HG03460 (cell line): ENCODE data around the gene MRPS15.
"Not testable (repeated sequence)": the region's sequence is repeated elsewhere in the genome, so short reads cannot be mapped to it uniquely, and the experiment has no call there.

Experiments
- ATAC-seq: cut with Tn5 transposase; IDR thresholded peaks from one replicate; pipeline ENCODE4 v1.9.1; 2021; ENCODE audit not compliant: unreplicated experiment

The MRPS15 gene

DNA sequence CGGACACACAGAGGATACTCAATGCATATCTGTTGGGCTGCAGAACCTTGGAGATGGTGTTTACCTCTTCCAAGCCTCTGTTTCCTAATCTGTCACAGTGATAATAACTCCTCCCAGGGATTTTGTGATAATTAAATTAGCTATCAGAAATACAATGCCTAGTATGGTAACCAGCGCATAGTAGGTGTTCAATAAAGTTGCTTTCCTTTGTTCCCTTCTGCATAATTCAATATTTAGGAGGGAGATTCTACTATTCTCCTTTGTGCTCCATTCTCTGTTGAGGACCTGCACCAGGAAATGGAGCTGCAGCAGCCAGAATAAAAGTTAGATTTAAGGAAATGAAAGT, 21.9 kb upstream of the MRPS15 start:
- ATAC-seq: no peak

DNA sequence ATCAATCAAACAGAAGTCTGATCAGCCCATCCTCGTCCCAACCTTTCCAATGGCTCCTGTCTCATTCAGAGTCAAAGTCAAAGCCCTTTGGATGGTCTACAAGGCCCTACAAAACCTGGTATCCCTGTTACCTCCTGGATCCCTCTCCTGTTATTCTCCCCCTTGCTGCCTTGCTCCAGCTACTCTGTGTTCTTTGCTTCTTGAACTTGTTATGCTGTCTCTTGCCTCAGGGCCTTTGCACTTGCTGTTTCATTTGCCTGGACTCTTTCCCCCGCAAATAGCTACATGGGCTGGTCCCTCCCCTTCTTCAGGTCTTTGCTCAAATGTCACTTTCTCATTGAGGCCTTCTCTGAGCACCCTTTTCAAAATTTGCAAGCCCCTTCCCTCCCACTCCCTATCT, 19.9 kb upstream of the MRPS15 start:
- no peak for ATAC-seq

DNA sequence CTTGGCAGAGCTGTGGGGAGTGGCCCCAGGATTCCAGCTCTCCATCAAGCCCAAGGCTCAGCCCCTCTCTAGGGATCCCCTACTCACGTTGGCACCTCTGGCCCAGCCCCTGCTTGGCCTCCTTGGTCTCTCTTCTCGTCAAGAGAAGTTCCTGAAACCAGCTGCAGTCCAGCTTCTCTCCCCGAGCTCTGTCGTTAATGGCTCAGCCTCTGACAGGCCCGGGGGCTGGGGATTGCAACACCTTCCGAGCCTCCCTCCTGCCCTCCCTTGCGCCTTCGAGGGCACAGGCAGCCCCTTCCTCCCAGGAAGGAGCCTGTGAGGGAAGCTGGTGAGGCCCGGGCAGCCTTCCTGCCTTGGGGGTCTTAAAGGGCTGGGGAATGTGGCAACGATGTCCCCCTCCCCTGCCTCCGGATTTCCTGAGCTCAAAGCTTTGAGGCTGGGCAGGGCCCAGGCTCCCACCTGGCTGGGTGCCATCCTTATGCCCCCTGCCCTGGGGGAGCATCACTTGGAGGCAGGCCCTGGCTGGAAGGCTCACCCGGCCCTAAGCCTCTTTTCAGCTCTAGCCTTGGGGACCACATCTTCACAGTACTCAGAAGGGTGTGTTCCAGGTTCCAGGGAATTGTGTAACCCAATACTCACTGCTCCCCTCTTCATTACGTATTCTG, 18.7 kb upstream of the MRPS15 start, which contains the start of gene CSF3R:
CSF3R (minus strand) TSS at position 190 of the 665 bp plus-strand sequence. CDS start 3,417 bp downstream, outside the sequence.
- ATAC-seq: no peak

DNA sequence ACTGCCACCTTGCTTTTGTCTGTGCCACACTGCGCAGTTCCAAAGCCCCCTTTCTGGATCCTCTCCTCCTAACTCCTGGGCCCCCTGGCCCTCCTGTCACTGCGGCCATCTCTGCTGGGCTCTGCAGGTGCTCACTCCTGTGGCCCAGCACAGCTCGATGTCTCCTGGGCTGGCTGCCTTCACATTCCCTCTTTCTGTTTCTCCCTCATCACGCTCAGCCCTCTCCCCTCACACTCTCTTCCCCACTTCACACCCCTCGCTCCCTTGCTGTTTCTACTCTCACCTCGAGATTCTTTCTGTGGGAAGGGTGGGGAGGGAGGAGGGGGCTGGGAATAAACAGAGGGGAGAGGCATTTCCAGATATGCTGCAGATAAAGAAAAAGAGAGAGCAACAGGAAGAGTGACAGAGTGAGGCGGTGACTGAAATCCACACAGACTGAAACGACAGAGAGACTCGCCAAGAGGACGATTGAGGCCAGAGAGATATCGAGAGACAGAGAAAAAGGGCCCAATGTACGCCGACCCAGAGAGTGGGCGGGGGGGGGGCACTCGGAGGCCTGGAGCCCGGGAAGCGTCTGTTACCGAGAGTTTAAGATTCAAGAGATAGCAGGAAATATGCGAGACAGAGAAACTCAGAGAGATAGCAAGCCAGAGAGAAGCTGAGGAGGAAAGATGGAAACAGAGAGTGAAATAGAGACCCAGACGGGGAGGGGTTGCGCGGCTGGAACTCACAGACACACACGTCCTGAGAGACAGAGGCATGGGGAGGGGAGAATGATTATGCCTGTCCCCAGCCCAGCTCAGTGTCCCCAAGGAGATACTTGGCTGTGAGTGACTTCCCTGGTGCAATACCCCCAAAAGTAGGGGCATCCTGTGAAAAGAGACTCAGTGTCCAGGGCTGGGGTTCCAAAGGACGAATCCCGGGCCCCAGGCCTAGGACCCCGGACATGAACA, 17.9 kb upstream of the MRPS15 start:
- no peak for ATAC-seq

DNA sequence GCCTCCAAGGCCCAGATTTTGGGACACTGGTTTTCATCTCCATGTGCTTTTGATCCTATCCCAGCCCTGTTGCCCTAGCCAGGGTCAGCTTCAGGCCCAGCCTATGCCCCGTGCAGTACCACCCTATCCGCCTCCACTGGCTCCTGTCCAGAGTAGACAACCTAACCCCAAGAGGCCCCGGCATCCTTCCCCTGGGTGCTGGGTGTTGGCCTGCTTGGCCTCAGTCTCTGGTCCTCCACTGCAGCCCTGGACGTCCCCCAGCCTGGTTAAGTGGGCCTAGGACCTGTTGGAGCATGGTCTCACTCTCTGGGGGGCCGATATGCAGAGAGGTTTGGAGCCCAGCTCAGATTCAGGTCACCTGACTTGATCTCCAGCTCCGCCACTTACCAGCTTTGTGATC, 16.9 kb upstream of the MRPS15 start:
- ATAC-seq: no peak

DNA sequence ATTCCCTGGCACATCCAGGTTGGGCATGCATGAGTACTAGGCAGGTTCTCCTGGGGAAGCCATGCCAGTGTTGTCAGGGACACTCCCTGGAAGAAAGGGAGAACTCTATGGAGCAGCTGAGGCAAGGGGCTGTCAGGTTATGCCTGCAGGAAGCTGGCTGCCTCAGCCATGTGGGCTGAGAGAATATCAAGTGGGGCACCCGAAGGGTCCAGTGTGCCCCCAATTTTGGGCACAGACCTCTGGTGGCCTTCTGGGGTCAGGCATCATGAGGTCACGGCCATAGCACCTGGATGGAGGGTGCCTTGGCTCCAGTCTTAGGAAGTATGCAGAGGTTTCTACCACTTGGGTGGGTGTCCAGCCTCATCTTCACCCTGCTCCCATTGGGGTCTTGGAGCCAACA, 16.0 kb upstream of the MRPS15 start:
- ATAC-seq: no peak

DNA sequence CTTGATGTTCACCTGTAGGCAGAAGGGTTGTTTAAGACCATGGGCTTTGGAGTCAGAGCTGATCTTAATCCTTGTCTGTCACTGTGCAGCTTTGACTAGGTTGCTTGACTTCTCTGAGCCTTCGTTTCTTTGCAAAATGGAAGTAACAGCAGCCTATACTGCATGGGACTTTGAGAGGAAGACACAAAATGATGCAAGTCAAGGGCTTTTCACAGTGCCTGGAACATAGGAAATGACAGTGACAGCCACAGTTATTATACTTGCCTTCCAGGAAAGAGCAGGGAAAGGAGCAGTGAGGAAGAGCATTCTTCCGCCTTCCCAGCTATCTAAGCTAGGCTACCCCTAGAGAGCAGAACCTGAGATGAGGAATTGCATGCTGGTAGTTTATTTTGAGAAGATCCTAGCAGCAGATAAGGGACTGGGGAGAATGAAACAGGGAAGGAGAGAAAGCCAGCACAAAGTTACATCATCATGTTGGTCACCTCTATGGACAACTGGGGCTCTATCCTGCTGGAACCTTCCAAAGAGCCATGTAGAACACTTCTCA, 15.4 kb upstream of the MRPS15 start:
- no peak for ATAC-seq

DNA sequence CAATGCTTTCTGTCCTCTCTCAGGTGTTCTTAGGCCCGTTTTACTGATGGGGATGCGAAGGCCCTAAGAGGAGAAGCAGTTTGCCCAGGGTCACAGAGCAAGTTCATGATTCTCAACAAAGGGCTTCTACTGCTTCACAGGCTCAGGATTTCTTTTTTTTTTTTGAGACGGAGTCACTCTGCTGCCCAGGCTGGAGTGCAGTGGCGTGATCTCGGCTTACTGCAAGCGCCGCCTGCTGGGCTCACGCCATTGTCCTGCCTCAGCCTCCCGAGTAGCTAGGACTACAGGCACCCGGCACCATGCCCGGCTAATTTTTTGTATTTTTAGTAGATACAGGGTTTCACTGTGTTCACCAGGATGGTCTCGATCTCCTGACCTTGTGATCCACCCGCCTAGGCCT, 13.4 kb upstream of the MRPS15 start:
- not testable (repeated sequence) for ATAC-seq

DNA sequence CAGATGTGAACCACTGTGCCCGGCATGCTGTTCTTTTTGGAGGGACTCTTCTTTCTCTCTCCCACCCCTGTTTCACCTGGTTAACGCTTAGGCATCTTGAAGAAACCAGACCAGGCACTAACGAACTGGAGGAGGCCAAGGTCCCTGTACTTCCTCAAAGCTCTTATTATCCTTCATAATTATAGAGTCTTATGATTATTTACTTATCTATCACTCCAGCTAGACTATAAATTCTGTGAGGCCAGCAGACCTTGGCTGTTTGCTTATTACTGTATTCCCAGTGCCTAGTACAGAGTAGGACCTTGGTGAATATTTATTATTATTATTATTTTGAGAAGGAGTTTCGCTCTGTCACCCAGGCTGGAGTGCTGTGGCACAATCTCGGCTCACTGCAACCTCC, 12.8 kb upstream of the MRPS15 start:
- no peak for ATAC-seq

DNA sequence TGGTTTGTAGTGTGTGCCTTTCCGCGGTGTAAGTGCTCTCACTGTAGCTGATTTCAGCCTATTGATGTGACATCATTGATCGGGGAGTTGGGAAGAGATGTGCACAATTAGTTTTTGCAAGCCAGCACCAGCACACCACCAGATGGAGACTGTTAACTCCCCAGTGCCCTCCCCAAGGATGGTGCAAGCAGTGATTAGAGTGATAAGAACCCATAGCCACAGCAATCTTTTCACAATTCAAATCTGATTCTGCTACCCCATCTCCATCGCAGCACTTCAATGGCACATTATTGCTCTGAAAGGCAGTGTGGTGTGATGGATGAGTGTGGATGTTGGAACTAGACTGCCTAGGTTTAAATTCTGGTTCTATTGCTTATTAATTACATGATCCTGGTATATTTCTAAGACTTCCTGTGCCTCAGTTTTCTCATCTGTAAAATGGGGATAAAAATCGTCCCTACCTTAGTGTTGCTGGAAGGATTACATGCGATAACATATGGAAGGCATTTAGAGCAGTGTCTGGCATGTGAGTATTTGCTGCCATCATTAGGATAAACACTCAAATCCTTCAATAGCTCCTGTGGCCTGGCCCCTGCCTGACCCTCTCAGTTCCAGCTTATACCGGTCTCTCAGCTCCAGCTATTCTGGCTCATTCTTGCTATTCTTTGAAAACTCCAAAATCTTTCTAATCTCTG, 11.9 kb upstream of the MRPS15 start:
- ATAC-seq: no peak

DNA sequence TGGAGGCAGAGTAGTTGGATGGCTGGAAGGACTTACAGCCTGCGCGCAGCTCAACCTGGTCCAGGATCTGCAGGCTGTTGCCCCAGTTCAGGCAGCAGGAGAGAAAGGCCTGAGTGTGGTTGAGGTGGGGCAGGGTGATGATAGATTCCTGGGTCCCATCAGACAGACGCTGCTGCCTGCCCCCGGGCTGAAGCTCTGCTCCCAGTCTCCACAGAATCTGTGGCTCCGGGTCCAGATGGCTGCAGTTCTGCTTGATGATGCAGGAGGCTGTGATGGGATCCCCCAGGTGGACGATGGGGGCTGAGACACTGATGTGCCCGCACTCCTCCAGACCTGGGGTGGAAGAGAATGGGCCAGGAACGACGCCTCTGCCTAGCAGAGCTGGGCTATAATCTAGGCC, 11.2 kb upstream of the MRPS15 start:
- no peak for ATAC-seq

DNA sequence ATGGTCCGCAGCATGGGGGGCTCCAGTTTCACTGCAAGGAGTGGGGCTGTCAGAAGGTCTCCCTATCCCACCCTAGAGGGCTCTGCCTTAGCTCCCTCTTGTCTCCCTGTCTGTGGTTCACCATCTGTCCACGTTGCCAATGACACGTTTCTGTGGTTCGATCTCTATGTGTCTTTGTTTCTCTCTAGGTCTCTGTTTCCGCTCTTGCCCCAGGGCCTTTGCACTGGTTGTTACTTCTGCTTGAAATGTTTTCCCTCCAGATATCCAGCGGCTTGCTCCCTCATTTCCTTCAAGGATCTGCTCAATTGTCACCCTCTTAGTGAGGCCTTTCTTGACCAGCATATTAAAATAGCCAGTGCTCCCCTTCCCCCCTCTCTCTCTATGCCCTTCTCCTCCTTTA, 8.5 kb upstream of the MRPS15 start:
- no peak for ATAC-seq

DNA sequence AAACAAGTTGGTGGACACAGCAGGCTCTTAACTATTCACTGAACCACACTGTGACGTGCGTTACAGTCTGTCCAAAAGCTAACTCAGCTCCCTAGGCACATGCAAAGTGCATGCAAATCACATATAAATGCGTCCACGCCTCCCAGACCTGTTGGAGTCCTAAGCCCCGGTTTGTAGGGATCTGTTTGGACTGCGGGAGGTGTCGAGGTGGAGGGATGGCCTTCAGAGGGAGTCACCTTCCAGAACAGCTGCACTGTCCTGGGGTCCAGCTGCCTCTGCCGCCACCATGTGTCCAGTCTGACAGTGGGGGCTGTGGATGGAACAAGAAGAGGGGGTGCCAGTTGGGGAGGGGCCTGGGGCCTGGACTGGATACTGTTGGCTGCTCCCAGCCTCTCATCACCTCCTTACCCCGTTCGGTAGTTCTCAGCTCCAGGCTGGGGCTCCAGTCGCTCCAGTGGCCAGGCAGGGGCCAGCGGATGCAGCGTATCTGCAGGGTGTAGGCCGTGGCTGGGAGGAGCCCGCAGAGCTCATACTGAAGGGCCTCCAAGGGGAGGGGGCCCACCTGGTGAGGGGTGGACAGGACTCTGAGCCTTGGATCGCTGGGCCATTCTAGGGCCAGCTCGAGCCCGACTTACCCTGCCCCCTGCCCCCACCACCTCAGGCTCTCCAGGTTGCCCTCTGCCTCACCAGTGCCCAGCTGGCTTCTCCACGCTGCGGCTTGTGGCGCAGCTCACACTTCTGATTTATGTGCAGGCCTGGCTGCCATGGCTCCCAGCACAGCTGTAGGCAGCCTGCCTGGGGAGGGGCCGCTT, 7.9 kb upstream of the MRPS15 start:
- ATAC-seq: no peak

DNA sequence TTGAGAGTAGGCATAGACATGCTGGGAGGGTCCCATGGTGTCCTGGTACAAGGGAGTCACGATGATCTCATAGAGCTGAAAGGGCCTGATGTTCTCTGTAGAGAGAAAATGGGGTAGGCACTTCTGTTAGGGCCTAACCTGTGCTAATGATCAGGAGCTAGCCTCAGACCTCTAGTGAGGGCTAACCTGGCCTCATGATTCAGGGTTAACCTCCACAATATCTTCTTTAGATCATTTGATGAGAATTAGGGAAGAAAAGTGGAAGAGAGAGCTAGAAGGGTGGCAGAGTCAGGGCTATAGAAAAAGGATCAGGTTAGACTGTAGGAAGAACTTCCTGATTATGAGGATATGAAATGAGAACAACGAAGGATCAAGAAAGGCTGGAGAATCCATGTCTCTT, 5.0 kb upstream of the MRPS15 start:
- no peak for ATAC-seq

DNA sequence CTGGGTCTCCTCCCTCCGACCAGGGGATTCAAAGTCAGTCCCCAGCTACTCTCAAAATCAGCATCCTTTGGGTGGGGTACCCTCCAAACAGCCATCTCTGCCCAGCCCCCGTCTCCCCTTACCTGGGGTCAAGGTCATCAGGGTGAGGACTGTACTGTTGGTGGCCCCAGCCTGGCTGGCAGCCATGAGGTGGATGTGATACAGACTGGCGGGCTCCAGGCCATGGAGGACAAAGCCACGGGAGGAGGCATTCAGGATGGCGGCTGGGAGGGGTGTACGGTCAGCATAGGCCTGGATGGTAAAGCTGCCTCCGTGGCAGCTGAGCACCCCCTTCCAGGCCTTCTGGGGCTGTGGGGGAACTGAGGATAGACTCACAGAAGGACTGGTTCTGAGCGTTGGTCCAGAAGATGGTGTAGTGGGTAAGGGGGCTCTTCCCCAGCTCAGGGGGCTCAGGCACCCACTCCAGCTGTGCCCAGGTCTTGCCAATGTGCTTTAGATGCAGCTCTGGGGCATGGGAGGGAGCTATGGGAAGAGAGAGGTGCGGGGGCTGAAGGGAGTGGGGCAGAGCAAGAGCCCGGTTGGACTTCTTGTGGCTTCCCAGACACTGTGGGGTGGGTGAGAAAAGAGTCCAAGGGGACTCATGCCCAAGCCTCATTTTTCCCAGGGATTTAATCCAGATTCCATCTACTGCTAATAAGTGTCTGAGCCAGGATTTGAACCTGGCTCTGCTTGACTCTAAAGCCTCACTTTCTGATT, 3.7 kb upstream of the MRPS15 start:
- no peak for ATAC-seq

DNA sequence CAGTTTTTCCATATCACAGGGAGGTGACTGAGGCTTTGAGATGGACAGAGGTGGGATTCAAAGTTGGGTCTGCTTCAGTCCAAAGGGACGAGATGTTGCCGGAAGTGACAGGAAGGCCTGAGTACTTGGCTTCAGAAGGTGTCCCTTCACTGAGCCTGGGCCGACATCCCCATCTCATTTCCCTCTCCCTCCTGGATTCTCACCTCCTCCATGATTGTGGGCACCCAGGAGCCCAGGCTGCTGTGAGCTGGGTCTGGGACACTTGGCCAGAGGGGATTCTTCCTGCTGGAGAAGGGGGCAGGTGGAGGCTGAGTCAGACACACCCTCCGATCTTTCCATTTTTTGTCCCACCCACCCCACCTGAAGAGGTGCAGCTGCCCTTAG, 2.8 kb upstream of the MRPS15 start:
- no peak for ATAC-seq

DNA sequence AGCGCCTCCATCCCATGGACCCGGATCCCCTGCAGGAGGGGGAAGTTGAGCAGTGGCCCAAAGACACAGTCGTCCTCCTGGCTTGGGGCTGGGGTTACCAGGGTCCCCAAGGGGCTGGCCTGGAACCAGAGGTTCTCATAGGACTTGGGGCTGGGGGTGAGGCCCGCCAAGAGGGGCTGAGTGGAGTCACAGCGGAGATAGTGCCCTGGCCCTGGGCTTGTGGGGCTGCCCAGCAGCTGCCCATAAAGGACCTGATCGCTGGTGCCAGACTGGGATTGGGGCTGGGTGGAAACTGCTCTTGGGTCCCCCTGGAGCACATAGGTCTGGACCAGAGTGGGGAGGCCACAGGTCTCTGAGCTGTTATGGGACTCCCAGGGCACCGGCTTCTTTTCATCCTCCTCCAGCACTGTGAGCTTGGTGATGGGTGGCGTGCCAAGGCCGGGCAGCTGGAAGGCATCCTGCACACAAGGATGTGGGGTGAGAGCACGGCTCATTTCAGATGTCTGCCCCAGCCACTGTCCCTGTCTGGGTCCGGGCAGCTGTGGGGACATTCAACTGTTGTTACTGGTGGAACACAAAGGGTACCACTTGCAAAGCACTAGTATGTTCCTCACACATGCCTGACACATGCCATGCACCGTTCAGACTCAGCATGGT, 2.3 kb upstream of the MRPS15 start:
- no peak for ATAC-seq

DNA sequence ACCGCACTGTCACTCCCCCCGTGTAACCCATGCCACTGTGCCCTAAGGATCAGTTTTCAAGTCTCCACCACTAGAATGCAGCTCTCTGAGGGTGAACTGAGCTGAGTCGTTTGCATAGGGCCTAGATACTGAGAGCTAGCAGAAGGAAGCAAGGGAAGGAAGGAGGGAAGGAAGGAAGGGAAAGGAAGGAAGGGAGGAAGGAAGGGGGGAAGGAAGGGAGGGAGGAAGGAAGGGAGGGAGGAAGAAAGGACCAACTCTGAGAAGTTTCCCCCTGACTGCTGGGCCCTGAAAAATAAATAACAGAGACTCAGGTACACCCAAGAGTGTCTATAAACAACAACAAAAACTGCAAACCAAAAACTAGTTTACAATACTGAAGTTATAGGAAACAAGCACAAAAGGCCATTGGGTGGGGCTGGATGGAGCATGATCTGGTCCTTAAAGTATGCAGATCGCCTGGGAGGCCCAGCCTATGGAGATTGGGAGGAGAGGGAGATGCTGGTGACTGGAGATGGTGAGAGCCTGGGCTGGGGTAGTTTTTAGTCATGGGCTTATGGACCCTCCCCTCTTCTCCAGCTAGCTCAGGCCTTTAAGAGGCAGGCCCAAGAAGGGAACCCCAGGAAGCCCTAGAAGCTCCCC, 1.7 kb upstream of the MRPS15 start:
- no peak for ATAC-seq
